Measurements from ENCODE around the gene HIVEP2.

The HIVEP2 gene

GRCh38 chr6:142839686-142840040 lies 105.3 kb downstream of the HIVEP2 start:
- no peak for DNase-seq

- no peak for DNase-seq
These were observed 105.9 kb downstream of the HIVEP2 start for GRCh38 chr6:142838821-142839685.

- DNase-seq, result no peak
These were observed 109.0 kb downstream of the HIVEP2 start for GRCh38 chr6:142835787-142836535.

- DNase-seq, result no peak
These were observed 110.1 kb downstream of the HIVEP2 start for GRCh38 chr6:142834853-142835252.

- no peak for DNase-seq
These were observed 111.2 kb downstream of the HIVEP2 start for GRCh38 chr6:142833798-142834197.

GRCh38 chr6:142833054-142833453 lies 111.9 kb downstream of the HIVEP2 start:
- DNase-seq, result peak; percentile 64

GRCh38 chr6:142830807-142831206 lies 114.2 kb downstream of the HIVEP2 start:
- no peak for DNase-seq

GRCh38 chr6:142830116-142830710 lies 114.8 kb downstream of the HIVEP2 start:
- DNase-seq, result no peak

GRCh38 chr6:142829556-142829955 lies 115.4 kb downstream of the HIVEP2 start:
- DNase-seq, result no peak

- no peak for DNase-seq
These were observed 117.0 kb downstream of the HIVEP2 start for GRCh38 chr6:142827991-142828390.

GRCh38 chr6:142827369-142827768 lies 117.6 kb downstream of the HIVEP2 start:
- no peak for DNase-seq

GRCh38 chr6:142825760-142826159 lies 119.2 kb downstream of the HIVEP2 start:
- no peak for DNase-seq

- no peak for DNase-seq
These were observed 120.5 kb downstream of the HIVEP2 start for GRCh38 chr6:142824426-142824825.

GRCh38 chr6:142823256-142823902 lies 121.6 kb downstream of the HIVEP2 start:
- no peak for DNase-seq

- no peak for DNase-seq
These were observed 122.1 kb downstream of the HIVEP2 start for GRCh38 chr6:142822842-142823241.

GRCh38 chr6:142822383-142822782 lies 122.6 kb downstream of the HIVEP2 start:
- DNase-seq, result peak; percentile 70

- no peak for DNase-seq
These were observed 123.1 kb downstream of the HIVEP2 start for GRCh38 chr6:142821860-142822259.

GRCh38 chr6:142821164-142821716 lies 123.7 kb downstream of the HIVEP2 start:
- DNase-seq, result no peak

GRCh38 chr6:142820338-142821051 lies 124.5 kb downstream of the HIVEP2 start:
- no peak for DNase-seq

- DNase-seq, result peak; percentile 66
These were observed 125.2 kb downstream of the HIVEP2 start for GRCh38 chr6:142819603-142820337.

GRCh38 chr6:142816486-142816885 lies 128.5 kb downstream of the HIVEP2 start:
- no peak for DNase-seq

GRCh38 chr6:142816031-142816430 lies 128.9 kb downstream of the HIVEP2 start:
- DNase-seq, result no peak
